Neuronal stem cell (in vitro differentiated cells): ENCODE measurements around the gene XYLT2.

ENCODE experiments used
- DNase-seq: peaks from one replicate; pipeline ENCODE4 v3.0.0-alpha.2; 2013; ENCODE audit warnings: low spot score
- H2AFZ ChIP-seq: one replicate; pipeline ENCODE4 v1.6.1; 2013; ENCODE audit warnings: mild to moderate bottlenecking, low read length, inconsistent platforms
- H2AK5ac ChIP-seq: 2 replicates; pipeline ENCODE4 v1.6.1; 2013; ENCODE audit warnings: low read depth, mild to moderate bottlenecking, inconsistent platforms, low read length, moderate library complexity, mixed read lengths
- H2BK120ac ChIP-seq: 2 replicates; pipeline ENCODE4 v1.6.1; 2013; ENCODE audit warnings: low read depth, mild to moderate bottlenecking, inconsistent platforms, low read length, moderate library complexity, mixed read lengths
- H2BK12ac ChIP-seq: one replicate; pipeline ENCODE4 v1.6.1; 2013; ENCODE audit warnings: low read length, inconsistent platforms
- H2BK15ac ChIP-seq: 2 replicates; pipeline ENCODE4 v1.6.1; 2013; ENCODE audit warnings: mild to moderate bottlenecking, low read length, inconsistent platforms, mixed read lengths
- H2BK5ac ChIP-seq: one replicate; pipeline ENCODE4 v1.6.1; 2013; ENCODE audit warnings: inconsistent platforms, mild to moderate bottlenecking, low read length, moderate library complexity
- H3K14ac ChIP-seq: one replicate; pipeline ENCODE4 v1.6.1; 2013; ENCODE audit warnings: low read length, inconsistent platforms
- H3K18ac ChIP-seq: 2 replicates; pipeline ENCODE4 v1.6.1; 2013; ENCODE audit warnings: low read length, inconsistent platforms
- H3K23ac ChIP-seq: 2 replicates; pipeline ENCODE4 v1.6.1; 2013; ENCODE audit warnings: low read depth, mild to moderate bottlenecking, mixed read lengths, low read length, inconsistent platforms; ENCODE audit not compliant: poor library complexity
- H3K27ac ChIP-seq: replicated peaks from 3 replicates; pipeline ENCODE4 v1.5.1; 2013; ENCODE audit warnings: low read length, inconsistent platforms
- H3K27me3 ChIP-seq, 3 experiments: 2 replicates each; pipeline ENCODE4 v1.6.1; 2013; ENCODE audit warnings: low read length in 3 of 3, mild to moderate bottlenecking in 2 of 3, inconsistent platforms in 1 of 3, low read depth in 1 of 3, mixed read lengths in 1 of 3, moderate library complexity in 1 of 3; ENCODE audit not compliant: control insufficient read depth in 3 of 3, insufficient read depth in 3 of 3
- H3K36me3 ChIP-seq, 2 donors: replicated peaks in 1 of 2; 2 replicates each; pipeline ENCODE4 v1.6.1; 2013; ENCODE audit warnings: low read length in 2 of 2; ENCODE audit not compliant: control insufficient read depth in 2 of 2, insufficient read depth in 2 of 2
- H3K4ac ChIP-seq: 2 replicates; pipeline ENCODE4 v1.6.1; 2013; ENCODE audit warnings: inconsistent platforms, mild to moderate bottlenecking, low read length, moderate library complexity
- H3K4me1 ChIP-seq, 2 donors: 1 replicate in 1 of 2; 2 replicates in 1 of 2; pipeline ENCODE4 v1.6.1; 2013; ENCODE audit warnings: low read length in 2 of 2, low read depth in 1 of 2; ENCODE audit not compliant: control insufficient read depth in 2 of 2, insufficient read depth in 1 of 2
- H3K4me2 ChIP-seq: one replicate; pipeline ENCODE4 v1.6.1; 2013; ENCODE audit warnings: mild to moderate bottlenecking, low read length, inconsistent platforms; ENCODE audit not compliant: insufficient read depth, poor library complexity, severe bottlenecking
- H3K4me3 ChIP-seq, 2 donors: 2 replicates each; pipeline ENCODE4 v1.5.1; 2013; ENCODE audit warnings: low read length in 2 of 2, mild to moderate bottlenecking in 2 of 2, inconsistent platforms in 1 of 2, moderate library complexity in 1 of 2
- H3K79me1 ChIP-seq: one replicate; pipeline ENCODE4 v1.6.1; 2013; ENCODE audit warnings: low read depth, mild to moderate bottlenecking, inconsistent platforms, low read length, moderate library complexity
- H3K9ac ChIP-seq: one replicate; pipeline ENCODE4 v1.6.1; 2013; ENCODE audit warnings: mild to moderate bottlenecking, low read depth, low read length, inconsistent platforms; ENCODE audit not compliant: poor library complexity
- H3K9me3 ChIP-seq, 2 donors: replicated peaks in 1 of 2; 2 replicates each; pipeline versions ENCODE3 to v1.6.1; 2013; ENCODE audit warnings: low read length in 2 of 2, mild to moderate bottlenecking in 2 of 2, inconsistent platforms in 1 of 2, low read depth in 1 of 2, mixed read lengths in 1 of 2, moderate library complexity in 1 of 2; ENCODE audit not compliant: control insufficient read depth in 2 of 2, insufficient read depth in 1 of 2
- H4K8ac ChIP-seq: one replicate; pipeline ENCODE4 v1.6.1; 2013; ENCODE audit warnings: low read depth, mild to moderate bottlenecking, inconsistent platforms, low read length, moderate library complexity
- H4K91ac ChIP-seq: one replicate; pipeline ENCODE4 v1.6.1; 2013; ENCODE audit warnings: low read length, low read depth, mild to moderate bottlenecking, inconsistent platforms; ENCODE audit not compliant: poor library complexity
- WGBS, 2 donors: extraction: QIAGEN DNeasy Blood & Tissue Kit; methylation state at CpG; one replicate each; pipeline ENCODE4 v1.1.7; 2013; ENCODE audit warnings: missing lambda C conversion rate in 2 of 2, mixed read lengths in 1 of 2; ENCODE audit not compliant: insufficient read length in 2 of 2, insufficient replicate concordance in 1 of 2; ENCODE audit errors: extremely low coverage in 2 of 2; 5-methylcytosine and 5-hydroxymethylcytosine counted together

The XYLT2 gene

GRCh38 chr17:50388728-50389127, 42.8 kb downstream of the XYLT2 start:
- Histone ChIP-seq H3K23ac (no peak overlapping the region), H3K4me2 (no peak overlapping the region), H2BK12ac (no peak overlapping the region), H2BK120ac (no peak overlapping the region), H3K27me3 (no peaks in the 10 kb centered on the region), H4K91ac (no peak overlapping the region), H3K9me3 (no peaks in the 10 kb centered on the region), H3K14ac (no peak overlapping the region), H2AFZ (no peak overlapping the region), H2BK5ac (no peak overlapping the region), H3K4ac (no peak overlapping the region), H3K4me3 (no peak overlapping the region), H3K27ac (no peak overlapping the region), H2AK5ac (no peak overlapping the region), H2BK15ac (no peak overlapping the region), H3K4me1 (no peaks in the 10 kb centered on the region), H3K79me1 (peaks cover 3% of the 10 kb centered on the region), H3K36me3 (peaks cover 58 to 99% of the 10 kb centered on the region in 2 donors), H3K9ac (peak overlapping the region; percentile 3), H3K18ac (no peak overlapping the region), H4K8ac (no peak overlapping the region)
- DNase-seq: no peak
- no CpG with 5 or more reads among the region's 3 CpGs for WGBS, 2 donors

DNA sequence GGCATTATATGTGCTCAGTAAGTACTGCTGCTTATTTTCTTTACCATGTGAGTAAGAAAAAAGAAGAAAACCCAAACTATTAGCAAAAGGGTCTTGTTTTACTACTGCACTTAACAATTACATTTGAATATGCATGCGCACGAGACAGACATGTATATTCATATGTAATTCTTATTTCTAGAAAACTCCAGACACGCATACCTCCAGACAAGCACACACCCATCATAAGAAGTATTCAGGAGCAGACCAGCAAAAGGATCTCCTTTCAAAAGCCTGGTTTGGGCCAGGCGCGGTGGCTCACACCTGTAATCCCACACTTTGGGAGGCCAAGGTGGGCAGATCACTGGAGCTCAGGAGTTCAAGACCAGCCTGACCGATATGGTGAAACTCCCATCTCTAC, 43.6 kb downstream of the XYLT2 start:
- H3K27ac ChIP-seq: no peak overlapping the region
- no peak overlapping the region for H3K23ac ChIP-seq
- no peaks in the 10 kb centered on the region for H3K9me3 ChIP-seq
- no peak overlapping the region for H4K8ac ChIP-seq
- H3K79me1 ChIP-seq: peaks cover 3% of the 10 kb centered on the region
- H3K9ac ChIP-seq: no peak overlapping the region
- no peak overlapping the region for H2AK5ac ChIP-seq
- no peak overlapping the region for H2BK5ac ChIP-seq
- H3K4ac ChIP-seq: no peak overlapping the region
- H3K4me1 ChIP-seq: no peaks in the 10 kb centered on the region
- no peak overlapping the region for H2BK12ac ChIP-seq
- H3K14ac ChIP-seq: no peak overlapping the region
- no peak overlapping the region for H3K18ac ChIP-seq
- peaks cover 59 to 100% of the 10 kb centered on the region in 2 donors for H3K36me3 ChIP-seq
- H2BK15ac ChIP-seq: no peak overlapping the region
- no peak overlapping the region for H3K4me3 ChIP-seq
- H2BK120ac ChIP-seq: no peak overlapping the region
- H3K27me3 ChIP-seq: no peaks in the 10 kb centered on the region
- no peak overlapping the region for H2AFZ ChIP-seq
- no peak overlapping the region for H4K91ac ChIP-seq
- no peak overlapping the region for H3K4me2 ChIP-seq
- no CpG with 5 or more reads among the region's 6 CpGs for WGBS, 2 donors
- DNase-seq: no peak

DNA sequence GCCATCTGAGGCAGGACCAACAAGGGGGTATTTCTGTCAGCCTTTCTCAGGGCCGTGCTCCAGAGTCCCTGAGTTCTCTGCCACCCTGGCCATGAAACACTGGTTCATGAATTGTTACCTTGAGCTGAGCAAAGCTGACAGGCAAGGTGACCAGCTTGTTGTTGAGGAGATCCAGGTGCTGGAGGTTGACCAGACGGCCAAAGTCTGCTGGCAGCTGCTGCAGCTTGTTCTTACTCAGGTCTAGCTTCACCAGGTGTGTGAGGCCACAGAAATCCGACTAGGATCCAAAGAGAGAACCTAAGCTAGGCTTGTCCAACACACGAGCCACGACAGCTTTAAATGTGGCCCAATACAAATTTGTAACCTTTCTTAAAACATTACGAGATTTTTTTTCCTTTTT, 46.7 kb downstream of the XYLT2 start:
- Histone ChIP-seq H2BK5ac (no peak overlapping the region), H3K4ac (no peak overlapping the region), H3K23ac (no peak overlapping the region), H3K4me3 (no peak overlapping the region), H3K9me3 (no peaks in the 10 kb centered on the region), H2AK5ac (no peak overlapping the region), H3K4me1 (peaks cover 8 to 10% of the 10 kb centered on the region in 2 donors), H3K14ac (no peak overlapping the region), H3K79me1 (peaks cover 5% of the 10 kb centered on the region), H2BK15ac (no peak overlapping the region), H3K9ac (no peak overlapping the region), H2BK12ac (no peak overlapping the region), H2AFZ (no peak overlapping the region), H3K27ac (no peak overlapping the region), H3K27me3 (no peaks in the 10 kb centered on the region), H3K18ac (no peak overlapping the region), H3K4me2 (no peak overlapping the region), H3K36me3 (peaks cover 46 to 85% of the 10 kb centered on the region in 2 donors), H4K91ac (no peak overlapping the region), H4K8ac (no peak overlapping the region), H2BK120ac (no peak overlapping the region)
- no peak for DNase-seq
- no CpG with 5 or more reads among the region's 6 CpGs for WGBS, 2 donors

- H4K8ac ChIP-seq: no peak overlapping the region
- no peak overlapping the region for H2BK5ac ChIP-seq
- H3K9me3 ChIP-seq: no peaks in the 10 kb centered on the region
- H3K23ac ChIP-seq: no peak overlapping the region
- WGBS, 2 donors: no CpG with 5 or more reads among the region's 5 CpGs
- no peak overlapping the region for H3K4ac ChIP-seq
- H3K79me1 ChIP-seq: peaks cover 5% of the 10 kb centered on the region
- H3K27ac ChIP-seq: no peak overlapping the region
- no peak overlapping the region for H3K14ac ChIP-seq
- DNase-seq: no peak
- H3K4me2 ChIP-seq: no peak overlapping the region
- peaks cover 38 to 74% of the 10 kb centered on the region in 2 donors for H3K36me3 ChIP-seq
- H3K27me3 ChIP-seq: no peaks in the 10 kb centered on the region
- no peak overlapping the region for H4K91ac ChIP-seq
- H3K9ac ChIP-seq: no peak overlapping the region
- H2BK12ac ChIP-seq: no peak overlapping the region
- H2BK15ac ChIP-seq: no peak overlapping the region
- H3K4me3 ChIP-seq: no peak overlapping the region
- no peak overlapping the region for H2AK5ac ChIP-seq
- H3K18ac ChIP-seq: no peak overlapping the region
- no peak overlapping the region for H2BK120ac ChIP-seq
- peaks cover 10% of the 10 kb centered on the region in 2 donors for H3K4me1 ChIP-seq
- no peak overlapping the region for H2AFZ ChIP-seq
These were observed 47.8 kb downstream of the XYLT2 start for GRCh38 chr17:50393700-50394099.
